ENCODE data around the gene PARP16. TPM values are rescaled to one million over a fixed set of nuclear protein-coding genes. Genes with fewer than 3 reads are reported as not detected.

Gene PARP16
- total RNA-seq, 1 donor from 2014 or later = 3.5 TPM

DNA sequence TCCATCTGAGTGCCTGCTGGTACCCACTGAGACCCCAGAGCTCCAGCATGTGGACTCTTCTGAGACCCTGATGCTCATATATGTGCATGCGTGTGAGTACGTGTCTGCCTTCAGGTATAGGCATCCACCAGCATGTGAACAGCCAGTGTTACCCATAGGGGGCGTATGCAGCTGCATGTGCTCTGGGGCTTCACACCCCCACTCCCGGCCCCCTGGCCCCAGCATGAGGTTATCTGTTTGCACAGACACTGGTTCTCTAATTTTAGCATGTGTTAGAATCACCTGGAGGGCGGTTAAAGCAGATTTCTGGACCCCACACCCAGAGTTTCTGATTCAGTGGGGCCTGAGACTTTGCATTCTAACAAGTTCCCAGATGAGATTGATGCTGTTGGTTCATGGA is 74.6 kb downstream of the PARP16 start:
- TF ChIP-seq CTCF (conservative IDR thresholded peaks at IDR 0.05; ENCODE audit: low read depth, low read length) = peak; percentile 65
- DNase-seq (ENCODE audit: low read depth) = no peak

DNA sequence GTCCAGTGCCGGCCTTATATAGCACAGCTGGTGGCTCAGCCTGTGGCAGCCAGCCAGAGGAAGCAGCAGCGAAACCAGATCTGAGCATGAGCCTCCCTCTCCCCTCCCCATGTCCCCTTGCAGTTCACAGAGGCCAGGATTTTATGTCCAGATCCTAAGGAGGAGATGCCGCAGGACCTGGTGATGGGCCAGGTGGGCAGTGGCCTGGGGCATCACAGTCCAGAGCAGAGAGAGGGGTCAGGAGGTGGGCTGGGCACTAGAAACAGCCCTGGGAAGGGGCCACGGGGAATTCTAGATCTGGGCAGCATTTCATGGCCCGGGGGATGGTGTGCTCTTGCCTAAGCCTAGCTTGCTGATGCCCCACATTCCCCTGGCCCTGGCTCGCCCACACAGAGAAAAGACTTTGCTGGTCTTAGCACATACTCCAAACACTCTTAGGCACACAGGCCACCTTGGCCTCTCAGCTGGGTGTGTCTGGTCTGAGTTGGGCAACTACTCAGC is 75.2 kb downstream of the PARP16 start:
- TF ChIP-seq CTCF (conservative IDR thresholded peaks at IDR 0.05; ENCODE audit: low read depth, low read length) = no peak
- DNase-seq (ENCODE audit: low read depth) = no peak
- H3K4me3 ChIP-seq (ENCODE audit: low read depth, low read length) = no peak overlapping the region

More for the DNA sequence above, 74.6 kb downstream of the PARP16 start:
- no peak overlapping the region for H3K4me3 ChIP-seq (ENCODE audit: low read depth, low read length)

- TF ChIP-seq CTCF (conservative IDR thresholded peaks at IDR 0.05; ENCODE audit: low read depth, low read length) = no peak
- DNase-seq (ENCODE audit: low read depth) = no peak
- no peak within 1 kb of the TSS for H3K4me3 ChIP-seq (ENCODE audit: low read depth, low read length)
Measured at GRCh38 chr15:65210770-65211481, 75.8 kb downstream of the PARP16 start, which contains the start of gene CILP. Gene CILP, minus strand, starts transcription at chr15:65211473. Its CDS starts 1,718 bp downstream, at chr15:65209755.

GRCh38 chr15:65209701-65210643 is 76.7 kb downstream of the PARP16 start:
- DNase-seq (ENCODE audit: low read depth) = no peak
- TF ChIP-seq CTCF (conservative IDR thresholded peaks at IDR 0.05; ENCODE audit: low read depth, low read length) = no peak
- no peak overlapping the region for H3K4me3 ChIP-seq (ENCODE audit: low read depth, low read length)

DNA sequence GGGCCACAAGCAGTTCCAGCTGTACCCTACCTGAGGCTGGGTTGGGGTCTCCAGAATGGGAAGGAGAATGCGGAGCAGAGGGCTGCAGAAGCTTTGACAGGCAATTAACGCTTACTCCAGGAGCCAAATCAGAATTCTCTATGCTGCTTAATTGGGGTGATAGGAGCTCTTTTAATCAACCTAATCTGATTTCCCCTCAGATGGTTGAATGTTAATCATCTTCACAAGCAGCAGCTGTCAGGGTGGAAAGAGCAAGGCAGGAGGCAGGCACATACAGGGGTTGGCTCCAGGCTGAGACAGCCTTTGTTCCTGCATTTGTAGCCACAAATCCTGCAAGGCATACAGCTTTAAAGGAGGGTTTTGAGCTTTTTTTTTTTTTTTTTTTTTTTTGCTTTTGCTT is 78.0 kb downstream of the PARP16 start:
- DNase-seq (ENCODE audit: low read depth) = no peak
- no peak overlapping the region for H3K4me3 ChIP-seq (ENCODE audit: low read depth, low read length)
- TF ChIP-seq CTCF (conservative IDR thresholded peaks at IDR 0.05; ENCODE audit: low read depth, low read length) = no peak

Other genes starting within 250 kb of the PARP16 start
- not detected in 2 replicates for gene SLC51B, start 241.5 kb downstream of the PARP16 start, total RNA-seq
- not detected in 2 replicates for gene RASL12, start 218.9 kb downstream of the PARP16 start, total RNA-seq
- not detected in 2 replicates for gene KBTBD13, start 210.1 kb downstream of the PARP16 start, total RNA-seq
- 0.07 and 0.23 TPM in 2 replicates for gene UBAP1L, start 171.7 kb downstream of the PARP16 start, total RNA-seq
- 24.6 and 26.3 TPM in 2 replicates for gene PDCD7, start 153.1 kb downstream of the PARP16 start, total RNA-seq
- 20.0 and 24.3 TPM in 2 replicates for gene CLPX, start 101.5 kb downstream of the PARP16 start, total RNA-seq
- not detected in 2 replicates for gene CILP, start 75.4 kb downstream of the PARP16 start, total RNA-seq
- gene RNU5A-1, start 9.2 kb upstream of the PARP16 start, total RNA-seq = not detected in 2 replicates
- gene RNU5B-1, start 17.8 kb upstream of the PARP16 start, total RNA-seq = not detected in 2 replicates
- not detected in 2 replicates for gene IGDCC3, start 91.1 kb upstream of the PARP16 start, total RNA-seq
- 4.0 and 6.5 TPM in 2 replicates for gene IGDCC4, start 136.1 kb upstream of the PARP16 start, total RNA-seq
- gene DPP8, start 230.8 kb upstream of the PARP16 start, total RNA-seq = 17.2 and 25.7 TPM in 2 replicates
- gene HACD3, start 243.6 kb upstream of the PARP16 start, total RNA-seq = 127 and 157 TPM in 2 replicates

Measured in epithelial cell of proximal tubule (primary cell).